Tibial artery (tissue), 4 donors: ENCODE data around the gene RAPGEF6.
"Not testable (repeated sequence)": the region's sequence is repeated elsewhere in the genome, so short reads cannot be mapped to it uniquely, and the experiment has no call there.

Experiments
- DNase-seq, 2 donors: peaks; one replicate each; pipeline ENCODE4 v3.0.0-alpha.2; 2019
- H3K27ac ChIP-seq, 2 donors: fragments of 200-600 bp; sonication (generic) in 1 of 2; 1 replicate in 1 of 2; 2 replicates in 1 of 2; pipeline ENCODE4 v1.5.1; 2018 to 2019; ENCODE audit warnings: mild to moderate bottlenecking in 1 of 2
- H3K27me3 ChIP-seq, 2 donors: fragments of 200-600 bp; sonication (generic) in 1 of 2; one replicate each; pipeline versions ENCODE4 v1.5.1 to v1.6.0; 2016 to 2019
- H3K36me3 ChIP-seq, 3 donors: fragments of 200-600 bp; sonication (generic) in 2 of 3; one replicate each; pipeline ENCODE4 v1.5.1; 2016 to 2019; ENCODE audit warnings: mild to moderate bottlenecking in 2 of 3
- H3K4me1 ChIP-seq, 4 donors: fragments of 200-600 bp; sonication (generic) in 2 of 4; 1 replicate in 3 of 4; 2 replicates in 1 of 4; pipeline ENCODE4 v1.5.1; 2016 to 2019
- H3K4me3 ChIP-seq, 2 donors: fragments of 200-600 bp; sonication (generic) in 1 of 2; 1 replicate in 1 of 2; 2 replicates in 1 of 2; pipeline ENCODE4 v1.5.1; 2018 to 2019; ENCODE audit warnings: mild to moderate bottlenecking in 2 of 2
- H3K9me3 ChIP-seq, 3 donors: fragments of 200-600 bp; sonication (generic) in 1 of 3; one replicate each; pipeline ENCODE4 v1.5.1; 2016 to 2019
- CTCF ChIP-seq, 2 experiments: fragments of 200-600 bp in 1 of 2; fragments of 450-650 bp in 1 of 2; IDR thresholded peaks; one replicate each; pipeline ENCODE4 v1.5.1; 2017 to 2019; ENCODE audit warnings: antibody characterized with exemption in 2 of 2, mild to moderate bottlenecking in 1 of 2, moderate library complexity in 1 of 2
- intact Hi-C: fragments of 100-400 bp; cut with DNase I; formaldehyde crosslinking; loops from one replicate; pipeline ENCODE4 v1.15.0; 2023; ENCODE audit warnings: low total_unique reads

The RAPGEF6 gene

GRCh38 chr5:131381021-131381420 lies 254.0 kb downstream of the RAPGEF6 start:
- no peak overlapping the region for H3K27ac ChIP-seq
- H3K4me1 ChIP-seq = peaks cover 0 to 29% (median 3%) of the 10 kb centered on the region in 4 donors
- intact Hi-C loops = loop anchor here (10.0 kb wide), 1 partner anchor 116 kb away; the partner anchor contains the start of gene CDC42SE2
- H3K9me3 ChIP-seq = no peaks in the 10 kb centered on the region
- peaks cover 0 to 2% (median 0%) of the 10 kb centered on the region in 3 donors for H3K36me3 ChIP-seq
- H3K27me3 ChIP-seq = no peaks in the 10 kb centered on the region
- DNase-seq = no peak
- no peak for TF ChIP-seq CTCF (IDR thresholded peaks at IDR 0.05)
- no peak overlapping the region for H3K4me3 ChIP-seq

GRCh38 chr5:131380238-131380637 lies 254.8 kb downstream of the RAPGEF6 start:
- intact Hi-C loops = loop anchor here (10.0 kb wide), 1 partner anchor 115 kb away; the partner anchor contains the start of gene CDC42SE2
- peak overlapping the region in 1 of 2 donors; percentile 1 for H3K27ac ChIP-seq

DNA sequence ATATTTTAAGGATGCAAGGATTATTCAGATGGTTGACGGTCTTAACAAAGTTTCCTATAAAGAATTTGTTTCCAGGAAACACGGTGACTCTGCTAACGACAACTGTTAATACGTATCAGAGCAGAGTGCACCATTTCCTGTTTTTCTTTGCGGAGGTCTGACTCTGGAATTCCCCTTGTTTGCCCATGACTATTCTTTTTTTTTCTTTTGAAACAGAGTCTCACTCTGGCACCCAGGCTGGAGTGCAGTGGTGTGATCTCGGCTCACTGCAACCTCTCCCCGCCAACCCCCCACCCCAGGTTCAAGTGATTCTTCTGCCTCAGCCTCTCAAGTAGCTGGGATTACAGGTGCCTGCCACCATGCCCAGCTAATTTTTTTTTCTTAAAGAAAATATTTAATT lies 255.3 kb downstream of the RAPGEF6 start:
- Histone ChIP-seq H3K9me3 (no peaks in the 10 kb centered on the region), H3K27ac (peak overlapping the region in 1 of 2 donors; percentile 1), H3K4me3 (no peak overlapping the region), H3K36me3 (no peaks in the 10 kb centered on the region), H3K4me1 (peaks cover 0 to 37% (median 6%) of the 10 kb centered on the region in 4 donors), H3K27me3 (no peaks in the 10 kb centered on the region)
- no peak for DNase-seq
- TF ChIP-seq CTCF (IDR thresholded peaks at IDR 0.05) = no peak
- intact Hi-C loops = loop anchor here (10.0 kb wide), 1 partner anchor 115 kb away; the partner anchor contains the start of gene CDC42SE2

More at GRCh38 chr5:131380238-131380637, 254.8 kb downstream of the RAPGEF6 start:
- not testable (repeated sequence) for H3K27me3 ChIP-seq, H3K9me3 ChIP-seq, H3K36me3 ChIP-seq, H3K4me3 ChIP-seq, DNase-seq
- H3K4me1 ChIP-seq = peaks cover 0 to 36% (median 5%) of the 10 kb centered on the region in 4 donors

GRCh38 chr5:131378721-131379541 lies 256.1 kb downstream of the RAPGEF6 start:
- no peak overlapping the region for H3K4me3 ChIP-seq
- H3K36me3 ChIP-seq = no peaks in the 10 kb centered on the region
- DNase-seq = no peak
- no peaks in the 10 kb centered on the region for H3K9me3 ChIP-seq
- TF ChIP-seq CTCF (IDR thresholded peaks at IDR 0.05) = no peak
- peaks cover 0 to 36% (median 8%) of the 10 kb centered on the region in 4 donors for H3K4me1 ChIP-seq
- intact Hi-C loops = no loop called here
- no peaks in the 10 kb centered on the region for H3K27me3 ChIP-seq
- no peak overlapping the region for H3K27ac ChIP-seq

- no peak overlapping the region for H3K27ac ChIP-seq
Observed at GRCh38 chr5:131377785-131378325, 257.2 kb downstream of the RAPGEF6 start.

More at GRCh38 chr5:131377785-131378325, 257.2 kb downstream of the RAPGEF6 start:
- peaks cover 0 to 36% (median 8%) of the 10 kb centered on the region in 4 donors for H3K4me1 ChIP-seq
- H3K4me3 ChIP-seq = no peak overlapping the region
- intact Hi-C loops = no loop called here
- H3K9me3 ChIP-seq = no peaks in the 10 kb centered on the region
- no peaks in the 10 kb centered on the region for H3K36me3 ChIP-seq
- no peak for TF ChIP-seq CTCF (IDR thresholded peaks at IDR 0.05)
- no peak for DNase-seq
- no peaks in the 10 kb centered on the region for H3K27me3 ChIP-seq
